HG03175 (cell line): ENCODE data around the gene RHBDD1.
A peak's percentile ranks its signal among the peaks of the same experiment; 100 is the strongest.

ENCODE experiments used
- ATAC-seq: cut with Tn5 transposase; IDR thresholded peaks from one replicate; pipeline ENCODE4 v1.9.1; 2021; ENCODE audit warnings: mild to moderate bottlenecking, moderate library complexity; ENCODE audit not compliant: unreplicated experiment

Gene RHBDD1

DNA sequence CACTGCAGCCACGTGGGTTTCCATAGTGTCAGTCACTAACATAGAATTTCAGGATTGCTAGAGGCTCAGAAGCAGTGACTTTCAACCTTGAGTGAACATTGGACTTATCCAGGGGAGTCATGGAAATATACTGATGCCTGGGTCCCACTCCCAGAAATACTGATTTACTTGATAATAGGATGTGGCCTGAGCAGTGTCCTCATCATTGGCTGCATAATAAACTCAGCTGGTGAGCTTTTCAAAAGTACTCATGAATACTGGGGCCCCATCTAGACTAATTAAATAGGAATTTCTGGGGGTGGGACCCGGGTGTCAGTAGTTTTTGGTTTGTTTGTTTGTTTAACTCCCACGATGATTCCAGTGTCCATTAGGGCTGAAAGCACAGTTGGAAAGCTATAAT lies 186.8 kb downstream of the RHBDD1 start:
- no peak for ATAC-seq

DNA sequence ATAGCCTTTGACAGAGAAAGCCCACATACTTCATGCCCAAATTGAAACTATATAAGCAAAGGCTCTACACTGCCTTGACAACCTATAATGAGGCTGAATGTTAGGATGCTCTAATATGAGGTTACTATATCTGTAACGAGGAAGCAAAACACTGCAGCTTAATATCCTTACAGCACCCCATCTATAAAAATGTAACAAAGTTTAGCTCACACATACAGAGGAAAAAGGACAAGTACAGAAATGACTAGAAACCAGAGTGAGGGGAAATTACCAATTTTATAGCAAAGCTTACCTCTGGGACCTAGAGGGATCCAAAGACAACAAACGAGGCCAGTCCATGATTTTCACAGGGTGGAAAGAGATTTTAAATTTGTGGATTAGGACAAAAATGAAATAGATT lies 189.7 kb downstream of the RHBDD1 start:
- peak; percentile 65 for ATAC-seq

DNA sequence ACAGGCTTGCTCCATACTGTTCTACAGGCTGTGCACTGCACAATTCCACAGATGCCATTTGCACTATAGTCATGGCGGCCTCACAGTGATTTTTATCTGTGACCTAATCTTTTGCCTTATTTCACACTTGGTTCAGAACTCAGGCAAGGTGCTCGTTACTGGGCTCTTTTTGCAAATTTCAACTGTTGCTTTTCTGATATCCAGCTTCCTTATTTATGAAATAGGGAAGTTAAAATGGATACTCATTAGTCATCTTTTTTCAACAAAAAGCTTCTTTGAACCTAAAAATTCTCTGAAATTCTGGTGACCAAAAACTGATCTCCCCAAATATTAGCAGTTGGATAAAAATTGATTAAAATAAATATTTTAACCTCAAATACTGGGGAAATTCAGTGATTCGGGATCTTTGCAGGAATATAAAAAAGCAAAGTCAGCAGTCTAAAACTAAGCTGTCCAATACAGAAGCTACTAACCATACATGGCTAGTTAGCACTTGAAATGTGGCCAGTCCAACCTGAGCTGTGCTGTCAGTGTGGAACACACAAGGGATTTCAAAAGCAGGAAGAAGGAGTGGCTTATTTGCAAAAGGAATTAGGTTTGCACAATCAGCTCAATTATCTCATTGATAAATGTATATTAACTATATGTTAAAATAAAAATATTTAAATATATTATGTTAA lies 193.7 kb downstream of the RHBDD1 start:
- ATAC-seq = no peak

DNA sequence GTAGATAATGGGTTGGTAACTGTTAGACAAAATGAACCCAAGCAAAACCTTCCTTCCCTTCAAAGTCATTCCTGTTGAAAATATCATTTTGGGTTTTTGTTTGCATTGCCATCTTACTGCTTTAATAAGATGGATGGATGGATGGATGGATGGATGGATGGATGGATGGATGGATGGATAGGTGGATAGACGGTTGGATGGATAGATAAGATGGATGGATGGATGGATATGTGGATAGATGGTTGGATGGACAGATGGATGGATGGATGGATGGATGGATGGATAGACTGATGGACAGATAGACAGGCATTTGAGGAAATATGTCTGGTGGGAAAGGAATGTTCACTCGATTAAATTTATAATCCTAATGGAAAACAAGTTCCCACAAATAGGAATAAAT lies 194.9 kb downstream of the RHBDD1 start:
- ATAC-seq = no peak

DNA sequence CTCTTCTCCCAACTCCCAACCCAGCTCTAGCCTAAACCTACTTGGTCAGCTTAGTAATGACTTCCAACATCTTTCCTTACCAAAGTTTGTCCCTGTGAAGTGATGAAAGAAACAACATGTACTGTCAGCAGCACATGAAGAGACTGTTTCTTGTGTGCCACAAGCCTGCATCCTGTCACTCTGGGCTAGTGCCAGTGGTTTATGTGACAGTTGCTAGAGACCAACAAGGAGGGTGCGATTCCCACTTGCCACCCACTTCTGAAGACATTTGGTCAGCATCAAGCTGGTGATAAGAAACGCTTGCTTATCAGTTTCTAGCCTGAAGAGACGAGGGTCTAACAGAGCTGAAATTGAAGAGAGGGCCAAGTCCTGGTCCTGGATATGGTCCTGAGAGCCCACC lies 195.5 kb downstream of the RHBDD1 start:
- no peak for ATAC-seq

DNA sequence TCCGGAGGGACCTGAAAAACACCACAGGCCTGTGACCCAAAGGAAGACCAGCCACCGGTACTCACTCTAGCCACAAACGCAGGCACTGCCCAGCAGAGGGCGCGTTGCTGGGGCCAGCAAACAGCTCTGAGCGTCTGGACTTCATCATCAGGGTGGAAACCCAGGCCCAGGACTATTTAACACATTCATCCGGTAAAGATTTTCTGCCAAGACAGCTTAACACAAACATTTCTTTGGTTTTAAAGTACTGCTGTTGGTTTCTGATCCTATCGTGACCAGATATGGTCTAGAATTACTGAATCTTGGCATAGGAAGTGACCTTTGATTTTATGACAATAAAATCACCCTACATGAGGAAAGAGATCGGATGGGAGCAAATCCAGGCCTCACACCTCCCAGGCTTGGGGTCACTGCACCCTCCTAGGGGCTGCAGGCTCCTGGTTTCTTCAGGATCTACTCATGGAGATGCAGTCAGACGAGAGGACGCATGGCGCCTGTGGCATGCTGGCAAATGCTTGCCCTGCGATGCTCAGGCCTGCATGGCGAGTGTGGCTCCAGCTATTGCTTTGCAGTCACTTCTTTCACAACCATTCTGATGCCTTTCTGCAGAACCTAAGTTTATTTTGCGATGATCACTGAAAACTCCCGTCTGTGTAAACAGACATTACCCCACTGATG lies 197.8 kb downstream of the RHBDD1 start:
- ATAC-seq = peak; percentile 84

DNA sequence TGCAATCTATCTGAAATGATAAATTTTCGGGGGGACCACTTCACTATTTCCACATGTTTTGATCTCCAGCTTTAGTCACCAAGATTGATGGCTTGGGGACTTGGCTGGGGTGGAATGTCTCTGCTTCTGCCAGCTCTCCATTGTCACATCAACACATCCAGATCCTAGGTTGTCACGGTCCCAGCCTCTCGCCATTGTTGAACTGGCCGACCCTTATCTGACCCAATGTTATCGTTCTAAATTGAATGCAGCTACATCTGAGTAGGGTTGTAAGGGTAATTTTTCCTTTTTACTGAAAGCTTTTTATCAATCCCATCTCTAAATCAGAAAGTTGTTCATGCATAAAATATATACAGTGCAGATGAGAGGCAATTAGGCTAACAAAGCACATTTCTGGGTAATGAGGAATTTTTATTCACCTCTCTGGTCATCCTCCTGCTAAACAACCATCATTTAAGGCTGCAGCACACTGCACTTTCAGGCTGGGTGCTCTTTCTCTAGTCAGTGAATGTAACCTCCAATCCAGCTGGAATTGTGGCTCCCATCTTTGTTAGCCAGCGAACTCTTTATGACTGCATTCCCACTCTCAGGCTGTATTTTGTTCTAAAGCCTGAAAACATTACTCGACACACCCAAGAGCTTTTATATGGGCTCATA lies 200.0 kb downstream of the RHBDD1 start:
- ATAC-seq = no peak

DNA sequence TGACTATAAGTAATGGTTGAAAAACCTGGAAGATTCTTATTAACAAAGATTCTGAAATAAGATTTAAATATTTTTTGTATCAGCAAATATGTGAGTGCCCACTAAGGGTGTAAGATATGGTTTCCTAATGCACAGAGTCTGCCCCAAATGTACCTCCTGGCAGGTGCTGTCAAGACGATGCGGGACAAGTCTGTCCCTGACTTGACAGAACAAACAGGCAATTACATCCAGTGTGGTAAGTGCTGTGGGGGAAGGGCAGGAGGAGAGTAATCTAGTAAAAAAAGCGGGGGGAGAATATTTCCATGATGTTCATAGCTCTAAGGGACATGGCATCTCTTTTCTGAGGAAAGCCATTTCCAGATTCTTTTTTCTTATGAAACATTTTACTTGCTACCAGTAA lies 200.7 kb downstream of the RHBDD1 start:
- ATAC-seq = no peak

DNA sequence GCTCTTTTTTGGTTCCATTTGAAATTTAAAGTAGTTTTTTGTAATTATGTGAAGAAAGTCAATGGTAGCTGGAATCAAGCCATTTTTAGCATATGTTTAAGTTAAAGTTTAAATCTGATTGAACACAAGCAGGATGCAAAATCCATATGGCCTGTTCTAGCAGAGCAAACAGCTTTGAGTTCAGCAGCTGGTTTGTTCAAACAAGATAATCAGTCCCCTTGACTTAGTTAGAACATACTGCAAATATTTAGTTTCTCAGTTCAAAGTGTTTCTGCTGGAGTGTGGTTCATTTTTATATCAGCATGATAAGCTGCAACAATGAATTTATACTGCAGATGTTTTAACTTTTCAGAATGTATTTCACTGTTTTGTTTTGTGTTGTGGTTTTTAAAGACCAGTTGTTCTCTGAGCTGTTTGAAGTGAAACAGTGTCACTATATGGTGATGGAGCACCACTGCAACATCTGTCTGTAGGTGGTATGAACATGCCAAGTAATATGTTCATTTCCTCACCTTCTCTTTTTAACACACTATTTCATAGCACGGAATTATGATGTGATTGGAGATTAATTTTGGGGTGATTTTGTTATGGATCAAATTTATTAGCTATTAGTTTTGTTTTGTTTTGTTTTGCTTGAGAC lies 202.8 kb downstream of the RHBDD1 start:
- ATAC-seq = no peak

DNA sequence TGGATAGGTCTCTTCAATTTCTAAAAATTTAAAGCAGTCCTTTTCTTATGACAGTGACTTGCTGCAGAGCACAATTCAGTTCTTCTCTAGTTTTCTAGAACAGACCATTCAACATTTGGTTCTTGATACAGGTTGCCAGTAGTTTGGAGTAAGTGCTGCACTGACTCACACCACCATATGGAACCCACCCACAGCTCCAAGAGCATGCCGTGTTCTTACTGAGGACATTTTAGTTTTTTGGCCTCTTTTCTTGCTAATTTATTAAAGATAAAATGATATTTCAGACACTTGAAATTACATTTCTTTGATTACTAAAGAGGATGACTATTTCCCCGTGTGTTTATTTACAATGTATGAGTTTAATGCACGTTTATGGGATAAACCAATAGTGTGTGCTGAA lies 208.1 kb downstream of the RHBDD1 start:
- no peak for ATAC-seq
